LNCaP clone FGC (cell line): ENCODE measurements around the gene CCDC57.

Experiments
- DNase-seq: peaks from one replicate; pipeline ENCODE4 v3.0.0-alpha.2; 2011; ENCODE audit warnings: low read depth
- H3K4me3 ChIP-seq: 2 replicates; pipeline ENCODE4 v1.5.1; 2011; ENCODE audit warnings: mild to moderate bottlenecking, low read depth, low read length, control low read depth
- CTCF ChIP-seq: IDR thresholded peaks from 2 replicates; pipeline ENCODE4 v1.5.1; 2012; ENCODE audit warnings: mild to moderate bottlenecking; ENCODE audit not compliant: control insufficient read depth, insufficient read depth; ENCODE audit errors: extremely low read depth

CCDC57 gene

GRCh38 chr17:82108038-82108437 lies 104.6 kb downstream of the CCDC57 start:
- H3K4me3 ChIP-seq = no peak overlapping the region
- TF ChIP-seq CTCF = no peak
- no peak for DNase-seq

DNA sequence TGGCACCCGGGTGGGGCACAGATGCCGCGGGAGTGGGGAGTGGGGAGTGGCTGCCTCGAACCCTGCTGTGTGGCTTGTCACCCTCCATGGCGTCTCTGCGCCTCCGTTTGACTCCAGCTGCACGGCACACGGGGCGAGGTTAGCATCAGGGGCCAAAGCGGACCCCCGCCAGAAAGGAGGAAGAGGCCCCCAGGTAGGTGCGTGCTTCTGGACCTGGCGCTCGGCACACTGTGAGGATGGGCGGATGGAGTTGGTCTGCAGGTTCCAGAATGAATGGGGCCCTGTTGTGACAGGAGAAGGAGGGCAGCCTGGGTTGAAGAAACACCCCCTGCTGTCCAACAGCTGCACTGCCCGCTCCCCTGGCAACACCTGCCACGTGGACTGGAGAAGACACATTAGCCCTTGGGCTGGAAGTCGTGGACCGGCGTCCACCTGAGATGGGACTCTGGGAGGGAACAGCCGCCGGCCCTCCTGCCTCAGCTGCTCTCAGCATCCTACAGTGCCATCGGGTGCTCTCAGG lies 105.2 kb downstream of the CCDC57 start:
- TF ChIP-seq CTCF = no peak
- DNase-seq = no peak
- H3K4me3 ChIP-seq = peak overlapping the region; percentile 24; the same call in 1 of the 2 replicates

- peak overlapping the region; percentile 24 for H3K4me3 ChIP-seq
Observed at GRCh38 chr17:82106688-82107305, 105.8 kb downstream of the CCDC57 start.

GRCh38 chr17:82105882-82106687 lies 106.6 kb downstream of the CCDC57 start:
- H3K4me3 ChIP-seq = peak overlapping the region; percentile 53
- peak; percentile 98 for DNase-seq
- TF ChIP-seq CTCF = peak; percentile 57

More at GRCh38 chr17:82106688-82107305, 105.8 kb downstream of the CCDC57 start:
- no peak for TF ChIP-seq CTCF
- peak; percentile 59 for DNase-seq

- DNase-seq = no peak
- no peak for TF ChIP-seq CTCF
- peak overlapping the region; percentile 53 for H3K4me3 ChIP-seq
Observed at GRCh38 chr17:82105417-82105881, 107.2 kb downstream of the CCDC57 start.

GRCh38 chr17:82104797-82105416 lies 107.7 kb downstream of the CCDC57 start:
- no peak for TF ChIP-seq CTCF
- no peak for DNase-seq
- peak overlapping the region; percentile 53 for H3K4me3 ChIP-seq
